ENCODE results near the gene STIM2. TPM values are rescaled to one million over a fixed set of nuclear protein-coding genes. Genes with fewer than 3 reads are reported as not detected.

STIM2 gene
- total and polyA plus RNA-seq, 10 donors, result 26.8 to 66.6 (median 49.1) TPM

- no peak for DNase-seq
- H3K27ac ChIP-seq, result no peak overlapping the region
- intact Hi-C loops (cut with DNase I; ENCODE audit: low total_unique reads), result loop anchor here (10.0 kb wide), 1 partner anchor 415 kb away; the partner anchor contains the start of gene TBC1D19
- TF ChIP-seq CTCF (IDR thresholded peaks at IDR 0.05 in 8 of 11, conservative IDR thresholded peaks at IDR 0.05 in 3 of 11) (no peak), POLR2AphosphoS5 (IDR thresholded peaks at IDR 0.05) (no peak), POLR2A (IDR thresholded peaks at IDR 0.05) (no peak)
- H3K9me3 ChIP-seq, result no peaks in the 10 kb centered on the region
- no peaks in the 10 kb centered on the region for H3K27me3 ChIP-seq (replicated peaks in 1 of 7)
- H3K4me3 ChIP-seq, result no peak overlapping the region
- H3K4me1 ChIP-seq, result peaks cover 0 to 42% (median 19%) of the 10 kb centered on the region in 6 donors
- H3K36me3 ChIP-seq, result peaks cover 0 to 39% (median 3%) of the 10 kb centered on the region in 6 donors
Measured at GRCh38 chr4:26999689-27000088, 139.0 kb downstream of the STIM2 start.

- Histone ChIP-seq H3K27ac (no peak overlapping the region), H3K36me3 (peaks cover 0 to 40% (median 3%) of the 10 kb centered on the region in 6 donors), H3K27me3 (replicated peaks in 1 of 7) (no peaks in the 10 kb centered on the region), H3K9me3 (no peaks in the 10 kb centered on the region), H3K4me3 (no peak overlapping the region), H3K4me1 (peaks cover 0 to 41% (median 15%) of the 10 kb centered on the region in 6 donors)
- TF ChIP-seq POLR2A (IDR thresholded peaks at IDR 0.05), result no peak
- TF ChIP-seq CTCF (IDR thresholded peaks at IDR 0.05 in 8 of 11, conservative IDR thresholded peaks at IDR 0.05 in 3 of 11), result no peak
- no peak for TF ChIP-seq POLR2AphosphoS5 (IDR thresholded peaks at IDR 0.05)
- DNase-seq, result no peak
- WGBS, 5 donors, result 91 to 96% (median 94%) methylated on average over 2 of the region's 2 CpGs
- intact Hi-C loops (cut with DNase I; ENCODE audit: low total_unique reads), result loop anchor here (10.0 kb wide), 1 partner anchor 415 kb away; the partner anchor contains the start of gene TBC1D19
Measured at GRCh38 chr4:27000122-27000521, 139.5 kb downstream of the STIM2 start.

GRCh38 chr4:27000820-27001219 is 140.2 kb downstream of the STIM2 start:
- intact Hi-C loops (cut with DNase I; ENCODE audit: low total_unique reads), result loop anchor here (10.0 kb wide), 1 partner anchor 416 kb away; the partner anchor contains the start of gene TBC1D19
- DNase-seq, result no peak
- no peak overlapping the region for H3K27ac ChIP-seq
- no peaks in the 10 kb centered on the region for H3K27me3 ChIP-seq (replicated peaks in 1 of 7)
- TF ChIP-seq CTCF (IDR thresholded peaks at IDR 0.05 in 8 of 11, conservative IDR thresholded peaks at IDR 0.05 in 3 of 11) (peak in 6 of 11 experiments; percentile 6 to 47 (median 24)), POLR2A (IDR thresholded peaks at IDR 0.05) (no peak)
- WGBS, 5 donors, result 88 to 93% (median 91%) methylated on average over 1 of the region's 1 CpG
- H3K4me1 ChIP-seq, result peaks cover 0 to 36% (median 13%) of the 10 kb centered on the region in 6 donors
- no peak overlapping the region for H3K4me3 ChIP-seq
- no peaks in the 10 kb centered on the region for H3K9me3 ChIP-seq
- H3K36me3 ChIP-seq, result peaks cover 0 to 35% (median under 1%) of the 10 kb centered on the region in 6 donors

- H3K4me3 ChIP-seq, result no peak overlapping the region
- H3K4me1 ChIP-seq, result peaks cover 0 to 38% (median 15%) of the 10 kb centered on the region in 6 donors
- no peak for DNase-seq
- WGBS, 5 donors, result 92 to 98% (median 97%) methylated on average over 4 of the region's 4 CpGs
- no peak overlapping the region for H3K27ac ChIP-seq
- H3K9me3 ChIP-seq, result no peaks in the 10 kb centered on the region
- no peaks in the 10 kb centered on the region for H3K27me3 ChIP-seq (replicated peaks in 1 of 7)
- intact Hi-C loops (cut with DNase I; ENCODE audit: low total_unique reads), result loop anchor here (10.0 kb wide), 1 partner anchor 417 kb away; the partner anchor contains the start of gene TBC1D19
- no peak for TF ChIP-seq POLR2A (IDR thresholded peaks at IDR 0.05)
- TF ChIP-seq POLR2AphosphoS5 (IDR thresholded peaks at IDR 0.05), result no peak
- no peak for TF ChIP-seq CTCF (IDR thresholded peaks at IDR 0.05 in 8 of 11, conservative IDR thresholded peaks at IDR 0.05 in 3 of 11)
- H3K36me3 ChIP-seq, result peaks cover 0 to 32% (median 0%) of the 10 kb centered on the region in 6 donors
Measured at GRCh38 chr4:27001398-27002164, 140.9 kb downstream of the STIM2 start.

All from spleen (tissue), 11 donors.